Muscle layer of colon (tissue), 2 donors: Measurements from ENCODE around the gene CD19.
"Not testable (repeated sequence)": the region's sequence is repeated elsewhere in the genome, so short reads cannot be mapped to it uniquely, and the experiment has no call there.

ENCODE experiments used
- H3K27ac ChIP-seq: one replicate; pipeline ENCODE4 v1.7.0; 2013; ENCODE audit warnings: low read depth, mild to moderate bottlenecking, low read length, moderate library complexity
- H3K27me3 ChIP-seq, 2 donors: one replicate each; pipeline ENCODE4 v1.7.0; 2013; ENCODE audit warnings: low read length in 2 of 2, mild to moderate bottlenecking in 2 of 2; ENCODE audit not compliant: insufficient read depth in 2 of 2, control insufficient read depth in 1 of 2
- H3K36me3 ChIP-seq: one replicate; pipeline ENCODE4 v1.7.0; 2013; ENCODE audit warnings: mild to moderate bottlenecking, low read length; ENCODE audit not compliant: insufficient read depth
- H3K4me1 ChIP-seq: one replicate; pipeline ENCODE4 v1.7.0; 2013; ENCODE audit warnings: mild to moderate bottlenecking, low read length; ENCODE audit not compliant: insufficient read depth
- H3K4me3 ChIP-seq, 2 donors: one replicate each; pipeline ENCODE4 v1.7.0; 2013; ENCODE audit warnings: low read length in 2 of 2, low read depth in 1 of 2, mild to moderate bottlenecking in 1 of 2, moderate library complexity in 1 of 2
- H3K9ac ChIP-seq: one replicate; pipeline ENCODE4 v1.7.0; 2013; ENCODE audit warnings: low read length
- H3K9me3 ChIP-seq: one replicate; pipeline ENCODE4 v1.7.0; 2013; ENCODE audit warnings: mild to moderate bottlenecking, low read length
- donor health status: abdominal sarcoma.
- donor health status: Adenocarcinoma of cecum.

The CD19 gene

DNA sequence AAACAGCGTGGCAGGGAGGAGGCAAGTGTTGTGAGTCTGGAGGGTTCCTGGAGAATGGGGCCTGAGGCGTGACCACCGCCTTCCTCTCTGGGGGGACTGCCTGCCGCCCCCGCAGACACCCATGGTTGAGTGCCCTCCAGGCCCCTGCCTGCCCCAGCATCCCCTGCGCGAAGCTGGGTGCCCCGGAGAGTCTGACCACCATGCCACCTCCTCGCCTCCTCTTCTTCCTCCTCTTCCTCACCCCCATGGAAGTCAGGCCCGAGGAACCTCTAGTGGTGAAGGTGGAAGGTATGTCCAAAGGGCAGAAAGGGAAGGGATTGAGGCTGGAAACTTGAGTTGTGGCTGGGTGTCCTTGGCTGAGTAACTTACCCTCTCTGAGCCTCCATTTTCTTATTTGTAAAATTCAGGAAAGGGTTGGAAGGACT lies at the start of gene CD19:
Gene CD19, plus strand, starts transcription at position 171 of the 425 bp plus-strand sequence. Its CDS starts 30 bp downstream, at position 201.
- H3K9me3 ChIP-seq = no peaks in the 10 kb centered on the region
- H3K4me3 ChIP-seq = no peak within 1 kb of the TSS
- H3K4me1 ChIP-seq = no peaks in the 10 kb centered on the region
- no peaks in the 10 kb centered on the region for H3K36me3 ChIP-seq
- no peak within 1 kb of the TSS for H3K9ac ChIP-seq
- H3K27me3 ChIP-seq = no peaks in the 10 kb centered on the region
- H3K27ac ChIP-seq = no peak within 1 kb of the TSS

DNA sequence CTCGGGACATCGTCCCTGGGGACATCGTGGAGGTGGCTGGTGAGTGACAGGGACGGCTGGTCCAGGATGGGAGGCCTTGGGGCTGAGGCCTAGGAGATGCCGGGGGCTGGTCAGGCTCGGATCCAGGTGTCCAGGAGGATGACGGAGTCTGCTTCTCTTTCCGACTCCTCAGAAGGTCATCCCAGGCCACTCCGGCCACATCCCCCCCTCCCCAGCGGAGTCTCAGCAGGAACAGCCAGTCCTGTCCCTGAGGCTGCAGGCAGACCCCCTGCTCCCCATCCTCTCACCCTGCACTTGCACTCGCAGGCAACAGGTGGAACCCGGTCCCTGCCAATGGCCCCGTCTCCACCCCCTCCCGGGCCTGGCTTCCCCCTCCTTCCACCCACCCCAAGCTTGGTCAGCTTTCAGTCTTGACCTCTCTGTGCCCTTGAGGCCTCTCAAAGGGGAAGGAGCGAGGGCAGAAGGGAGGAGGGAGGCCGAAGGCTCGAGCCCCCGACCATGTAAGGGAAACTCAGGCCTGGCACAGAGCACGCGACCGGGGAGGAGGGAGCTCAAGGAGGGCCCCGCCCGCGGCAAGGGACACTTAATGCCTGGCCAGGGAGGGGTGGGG lies 49.1 kb upstream of the CD19 start:
- H3K27ac ChIP-seq = no peak overlapping the region

DNA sequence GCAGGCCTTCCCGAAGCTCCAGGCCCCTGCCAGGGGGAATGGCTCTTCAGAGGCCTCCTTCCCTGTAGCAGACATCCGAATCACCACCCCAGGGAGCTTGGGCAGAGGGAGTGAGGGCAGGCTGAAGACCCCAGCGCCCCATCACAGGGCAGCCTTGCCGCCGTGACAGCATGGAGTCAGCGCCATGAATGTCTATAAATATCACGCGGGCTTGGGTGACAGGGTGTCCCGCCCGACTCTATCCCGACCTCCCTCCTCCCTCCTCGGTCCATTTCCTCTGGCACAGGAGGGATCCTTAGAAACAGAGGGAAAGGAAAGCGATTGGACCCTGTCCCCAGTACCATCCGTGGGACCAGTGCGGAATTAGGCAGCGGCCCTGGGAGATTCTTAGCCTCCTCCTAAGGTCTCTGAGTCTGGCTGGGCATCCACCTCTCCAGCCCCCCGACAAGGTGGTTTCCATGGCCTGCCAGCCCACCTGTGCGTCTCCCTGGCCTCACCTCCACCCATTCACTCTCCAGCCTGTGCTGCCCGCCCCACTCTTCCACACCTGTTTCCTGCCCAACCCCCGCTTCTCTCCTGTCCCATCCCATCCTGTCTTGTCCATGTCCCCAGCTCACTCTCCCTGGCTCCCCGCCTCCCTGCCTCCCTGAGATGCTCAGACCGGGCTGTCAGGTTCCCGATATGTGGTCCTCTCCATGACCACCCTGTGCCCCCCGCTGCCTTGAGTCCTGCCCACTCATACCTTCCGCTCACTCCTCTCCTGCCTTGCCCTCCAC lies 48.4 kb upstream of the CD19 start:
- Histone ChIP-seq H3K27me3 (peaks cover 0 to 16% of the 10 kb centered on the region in 2 donors), H3K9ac (no peak overlapping the region), H3K9me3 (no peaks in the 10 kb centered on the region), H3K4me3 (no peak overlapping the region), H3K4me1 (peaks cover 15% of the 10 kb centered on the region), H3K27ac (no peak overlapping the region), H3K36me3 (no peaks in the 10 kb centered on the region)

More for the DNA sequence above, 49.1 kb upstream of the CD19 start:
- Histone ChIP-seq H3K4me1 (peaks cover 15% of the 10 kb centered on the region), H3K9ac (no peak overlapping the region), H3K36me3 (no peaks in the 10 kb centered on the region), H3K4me3 (no peak overlapping the region), H3K9me3 (no peaks in the 10 kb centered on the region), H3K27me3 (peaks cover 0 to 16% of the 10 kb centered on the region in 2 donors)

DNA sequence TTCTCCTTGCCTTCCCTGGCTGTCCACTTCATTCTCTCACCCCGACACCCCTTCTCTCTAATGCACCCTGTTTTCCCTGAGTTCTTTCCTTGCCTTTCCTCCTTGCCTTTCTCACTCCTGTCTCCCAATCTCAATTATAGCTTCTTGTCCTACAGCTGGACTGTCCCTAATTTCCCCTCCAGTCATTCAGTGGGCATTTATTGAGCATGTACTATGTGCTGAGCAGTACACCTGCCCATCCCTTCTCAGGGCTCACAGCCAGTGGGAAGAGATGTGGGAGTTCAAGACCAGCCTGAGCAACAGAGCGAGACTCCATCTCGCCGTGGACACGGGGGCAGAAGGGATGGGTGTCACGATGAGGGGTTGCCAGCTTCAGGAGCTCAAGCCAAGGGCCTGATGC lies 47.7 kb upstream of the CD19 start:
- peaks cover 0 to 16% of the 10 kb centered on the region in 2 donors for H3K27me3 ChIP-seq
- no peaks in the 10 kb centered on the region for H3K9me3 ChIP-seq
- peaks cover 12% of the 10 kb centered on the region for H3K4me1 ChIP-seq
- no peak overlapping the region for H3K4me3 ChIP-seq
- H3K9ac ChIP-seq = no peak overlapping the region
- H3K36me3 ChIP-seq = no peaks in the 10 kb centered on the region
- H3K27ac ChIP-seq = no peak overlapping the region

DNA sequence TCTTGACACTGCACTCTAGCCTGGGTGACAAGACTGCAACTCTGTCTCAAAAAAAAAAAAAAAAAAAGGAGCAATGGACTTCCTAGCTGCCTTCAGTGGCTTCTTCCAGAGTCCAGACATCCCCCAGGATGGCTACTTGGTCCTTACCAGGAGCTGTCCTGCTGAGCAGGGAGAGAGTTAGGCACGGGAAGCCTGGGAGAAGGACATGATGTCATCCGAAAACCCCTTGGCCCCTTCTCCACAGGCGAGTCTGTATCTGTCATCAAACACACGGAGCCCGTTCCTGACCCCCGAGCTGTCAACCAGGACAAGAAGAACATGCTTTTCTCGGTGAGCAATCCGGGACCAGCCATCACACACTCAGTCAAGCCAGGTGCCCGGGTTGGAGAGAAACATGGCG lies 44.8 kb upstream of the CD19 start:
- peaks cover 0 to 4% of the 10 kb centered on the region in 2 donors for H3K27me3 ChIP-seq
- H3K4me1 ChIP-seq = no peaks in the 10 kb centered on the region
- no peaks in the 10 kb centered on the region for H3K9me3 ChIP-seq
- no peak overlapping the region for H3K27ac ChIP-seq
- H3K9ac ChIP-seq = no peak overlapping the region
- H3K4me3 ChIP-seq = no peak overlapping the region
- no peaks in the 10 kb centered on the region for H3K36me3 ChIP-seq

DNA sequence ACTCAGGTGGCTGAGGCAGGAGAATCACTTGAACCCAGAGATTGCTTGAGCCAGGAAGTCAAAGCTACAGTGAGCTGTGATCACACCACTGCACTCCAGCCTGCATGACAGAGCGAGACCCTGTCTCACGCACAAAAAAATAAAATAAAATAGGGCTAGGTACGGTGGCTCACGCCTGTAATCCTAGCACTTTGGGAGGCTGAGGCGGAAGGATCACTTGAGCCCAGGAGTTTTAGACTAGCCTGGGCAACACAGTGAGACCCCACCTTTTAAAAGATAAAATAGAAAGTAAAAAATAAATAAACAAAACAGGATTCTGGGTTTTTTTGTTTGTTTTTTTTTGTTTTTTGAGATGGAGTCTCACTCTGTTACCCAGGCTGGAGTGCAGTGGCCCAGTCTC lies 41.4 kb upstream of the CD19 start:
- not testable (repeated sequence) for H3K27ac ChIP-seq, H3K36me3 ChIP-seq, H3K4me3 ChIP-seq, H3K27me3 ChIP-seq, H3K4me1 ChIP-seq, H3K9ac ChIP-seq, H3K9me3 ChIP-seq

DNA sequence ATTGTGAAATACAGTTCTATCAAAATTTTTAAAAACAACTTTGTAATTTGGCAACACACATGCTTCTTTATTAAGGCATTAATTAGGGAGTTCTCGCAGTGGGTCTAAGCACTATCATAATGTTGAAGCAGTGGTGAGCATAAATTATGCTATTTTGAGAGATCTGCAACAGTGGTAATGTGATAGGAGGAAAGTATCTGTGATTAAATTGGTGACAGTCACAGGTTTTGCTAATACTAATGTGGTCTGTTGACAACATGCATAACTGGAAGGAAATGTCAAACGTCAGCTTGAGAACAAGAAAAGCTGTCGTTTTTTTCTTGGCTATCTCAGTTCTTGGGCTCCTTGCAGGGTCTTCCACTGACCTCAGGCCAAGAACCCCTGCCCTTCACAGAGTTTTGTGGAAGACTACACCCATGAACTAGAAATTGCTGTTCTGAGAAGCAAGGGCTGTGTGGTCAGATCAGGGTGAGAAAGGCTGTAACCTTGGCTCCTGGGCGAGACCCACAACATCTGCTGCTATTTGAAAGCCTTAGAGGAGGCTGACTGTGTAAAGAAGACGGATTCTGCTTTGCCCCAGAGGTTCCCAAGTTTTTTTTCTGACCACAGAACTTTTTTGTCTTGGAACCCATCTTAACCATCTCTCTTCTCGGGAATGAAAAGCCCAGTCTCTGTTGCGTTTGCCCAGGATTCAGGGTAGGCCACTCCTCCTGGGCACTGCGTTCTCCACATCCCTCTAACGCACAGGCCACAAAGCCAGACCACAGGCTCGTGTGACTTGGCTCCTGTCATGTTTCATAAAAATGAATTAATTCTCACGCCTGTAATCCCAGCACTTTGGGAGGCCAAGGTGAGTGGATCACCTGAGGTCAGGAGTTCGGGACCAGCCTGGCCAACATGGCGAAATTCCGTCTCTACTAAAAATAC lies 39.5 kb upstream of the CD19 start:
- no peak overlapping the region for H3K9ac ChIP-seq
- H3K4me3 ChIP-seq = no peak overlapping the region
- H3K27ac ChIP-seq = no peak overlapping the region
- H3K27me3 ChIP-seq = no peaks in the 10 kb centered on the region
- no peaks in the 10 kb centered on the region for H3K36me3 ChIP-seq
- no peaks in the 10 kb centered on the region for H3K9me3 ChIP-seq
- H3K4me1 ChIP-seq = no peaks in the 10 kb centered on the region

DNA sequence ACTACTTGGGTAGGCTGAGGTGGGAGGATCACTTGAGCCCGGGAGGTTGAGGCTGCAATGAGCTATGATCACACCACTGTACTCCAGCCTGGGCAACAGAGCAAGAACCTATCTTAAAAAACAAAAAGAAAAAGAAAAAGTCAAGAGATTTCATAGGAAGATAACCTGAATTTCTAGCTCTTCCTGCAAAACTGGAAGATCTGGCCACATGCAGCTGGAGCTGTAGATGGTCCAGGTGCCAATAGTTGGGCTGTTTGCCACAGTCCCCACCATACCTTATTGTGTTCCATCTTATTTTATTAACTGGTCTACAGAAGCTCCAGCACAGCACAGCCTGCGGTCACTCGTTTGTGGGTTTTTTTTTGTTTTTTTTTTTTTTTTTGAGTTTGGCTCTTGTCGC lies 38.5 kb upstream of the CD19 start:
- H3K9ac ChIP-seq = no peak overlapping the region
- no peaks in the 10 kb centered on the region for H3K36me3 ChIP-seq
- H3K27ac ChIP-seq = no peak overlapping the region
- H3K27me3 ChIP-seq = no peaks in the 10 kb centered on the region
- H3K4me1 ChIP-seq = no peaks in the 10 kb centered on the region
- no peaks in the 10 kb centered on the region for H3K9me3 ChIP-seq
- no peak overlapping the region for H3K4me3 ChIP-seq

DNA sequence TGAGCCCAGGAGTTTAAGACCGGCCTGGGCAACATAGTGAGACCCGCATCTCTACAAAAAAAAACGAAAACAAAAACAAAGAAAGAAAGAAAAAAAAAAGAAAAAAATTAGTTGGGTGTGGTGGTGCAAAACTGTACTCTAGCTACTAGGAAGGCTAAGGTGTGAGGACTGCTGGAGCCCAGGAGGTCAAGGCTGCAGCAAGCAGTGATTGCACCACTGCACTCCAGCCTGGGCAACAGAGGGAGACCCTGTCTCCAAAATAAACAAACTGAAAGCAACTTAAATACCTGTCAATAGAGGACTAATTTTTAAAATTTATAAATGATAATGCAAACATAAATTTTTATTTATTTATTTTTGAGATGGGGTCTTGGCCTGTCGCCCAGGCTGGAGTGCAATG lies 36.2 kb upstream of the CD19 start:
- Histone ChIP-seq H3K27me3 (no peaks in the 10 kb centered on the region), H3K9me3 (no peaks in the 10 kb centered on the region), H3K4me3 (no peak overlapping the region), H3K36me3 (no peaks in the 10 kb centered on the region), H3K27ac (no peak overlapping the region), H3K9ac (no peak overlapping the region), H3K4me1 (no peaks in the 10 kb centered on the region)

DNA sequence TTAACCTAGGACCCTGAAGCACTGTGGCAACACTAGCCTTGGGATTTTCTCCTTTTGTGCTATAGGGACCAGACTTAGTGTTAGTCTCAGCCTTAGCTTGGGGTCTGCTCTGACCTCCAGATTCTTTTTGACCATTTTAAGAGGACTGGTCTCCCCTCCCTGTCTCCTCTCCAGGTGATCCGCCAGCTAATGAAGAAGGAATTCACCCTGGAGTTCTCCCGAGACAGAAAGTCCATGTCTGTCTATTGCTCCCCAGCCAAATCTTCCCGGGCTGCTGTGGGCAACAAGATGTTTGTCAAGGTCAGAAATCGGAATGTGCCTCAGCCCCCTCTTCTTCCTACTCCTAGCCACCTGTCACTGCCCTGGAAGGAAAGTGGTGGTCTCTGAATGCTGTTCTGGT lies 33.9 kb upstream of the CD19 start:
- Histone ChIP-seq H3K4me3 (no peak overlapping the region), H3K9ac (no peak overlapping the region), H3K4me1 (no peaks in the 10 kb centered on the region), H3K27me3 (no peaks in the 10 kb centered on the region), H3K36me3 (no peaks in the 10 kb centered on the region), H3K27ac (no peak overlapping the region), H3K9me3 (no peaks in the 10 kb centered on the region)

DNA sequence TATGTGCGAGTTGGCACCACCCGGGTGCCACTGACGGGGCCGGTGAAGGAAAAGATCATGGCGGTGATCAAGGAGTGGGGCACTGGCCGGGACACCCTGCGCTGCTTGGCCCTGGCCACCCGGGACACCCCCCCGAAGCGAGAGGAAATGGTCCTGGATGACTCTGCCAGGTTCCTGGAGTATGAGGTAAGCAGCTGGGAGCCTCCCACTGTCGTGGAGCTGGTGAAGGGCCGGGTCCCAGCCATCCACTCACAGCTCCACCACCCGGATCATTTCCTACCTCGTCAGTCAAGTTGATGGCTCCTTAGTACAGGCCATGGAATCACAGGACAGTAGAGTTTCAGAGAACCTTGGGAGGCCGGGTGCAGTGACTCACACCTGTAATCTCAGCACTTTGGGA lies 33.5 kb upstream of the CD19 start:
- H3K27ac ChIP-seq = no peak overlapping the region
- no peaks in the 10 kb centered on the region for H3K4me1 ChIP-seq

More for the DNA sequence above, 33.5 kb upstream of the CD19 start:
- Histone ChIP-seq H3K27me3 (no peaks in the 10 kb centered on the region), H3K9me3 (no peaks in the 10 kb centered on the region), H3K36me3 (no peaks in the 10 kb centered on the region), H3K4me3 (no peak overlapping the region), H3K9ac (no peak overlapping the region)
